NCI-H748 (cell line): ENCODE data around the gene BPI.
"Not testable (repeated sequence)": the region's sequence is repeated elsewhere in the genome, so short reads cannot be mapped to it uniquely, and the experiment has no call there.

Source experiments
- DNase-seq: peaks from one replicate; lab custom pipeline; 2025; ENCODE audit not compliant: unreplicated experiment; lab: John Stamatoyannopoulos, UW

Gene BPI

DNA sequence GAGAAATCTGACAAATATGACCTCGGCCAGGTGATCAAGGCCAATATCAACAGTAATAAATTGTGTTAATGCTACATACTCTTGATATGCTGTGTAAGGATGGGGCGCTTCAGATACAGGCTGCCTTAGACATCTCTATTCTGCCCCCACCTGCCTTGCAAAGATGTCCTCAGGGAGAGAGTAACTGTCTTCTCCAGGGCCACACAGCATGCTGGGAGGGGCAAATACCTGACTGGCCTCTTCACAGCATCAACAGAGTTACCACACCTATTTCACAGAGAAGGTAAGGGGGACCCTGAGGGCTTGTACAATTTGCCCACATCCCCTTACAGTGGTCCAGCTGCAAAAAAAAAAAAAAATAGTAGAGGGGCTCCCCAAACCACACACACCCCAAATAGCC lies 26.3 kb upstream of the BPI start:
- no peak for DNase-seq

DNA sequence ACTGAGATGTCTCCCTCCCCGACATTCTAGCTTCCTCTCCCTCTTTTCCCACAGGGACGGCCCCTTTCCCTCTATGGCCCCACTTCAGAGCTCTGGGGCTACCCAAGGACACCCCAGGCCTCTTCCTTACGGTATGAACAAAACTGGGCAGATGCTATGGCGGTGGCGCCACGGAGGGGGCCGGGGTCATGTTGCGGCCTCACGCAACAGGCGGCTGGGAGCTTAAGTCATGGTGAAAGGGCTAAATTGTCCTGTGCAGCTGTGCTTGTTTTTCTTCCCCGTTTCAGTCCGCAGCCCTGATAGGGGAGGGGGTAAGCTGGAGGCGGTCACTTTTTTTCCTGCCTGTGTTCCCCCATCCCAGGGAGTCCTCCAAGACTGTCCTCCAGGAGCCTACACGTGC lies 25.8 kb upstream of the BPI start:
- peak; percentile 6 for DNase-seq

GRCh38 chr20:38278763-38279162 lies 25.2 kb upstream of the BPI start:
- DNase-seq: no peak

- DNase-seq: not testable (repeated sequence)
Observed at GRCh38 chr20:38281176-38281915, 22.6 kb upstream of the BPI start.

DNA sequence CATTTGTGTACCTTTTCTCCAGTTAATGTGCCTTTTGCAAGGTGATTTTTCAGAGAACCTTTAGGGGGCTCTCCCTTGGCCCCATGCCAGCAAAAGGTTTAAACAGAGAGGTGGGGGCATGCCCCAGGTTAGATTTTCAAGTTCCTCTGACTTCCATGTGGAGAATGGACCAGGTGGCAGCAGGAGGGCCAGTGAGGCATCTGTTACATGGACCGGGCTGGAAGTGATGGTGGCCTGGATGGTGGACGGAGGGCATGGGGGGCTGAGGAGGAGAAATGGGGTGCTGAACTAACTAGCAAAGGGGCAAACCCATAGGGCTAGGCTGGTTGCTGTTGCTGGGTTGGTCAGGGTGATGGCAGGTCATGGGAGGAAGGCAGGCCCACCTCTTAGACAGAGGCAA lies 20.7 kb upstream of the BPI start:
- DNase-seq: no peak

DNA sequence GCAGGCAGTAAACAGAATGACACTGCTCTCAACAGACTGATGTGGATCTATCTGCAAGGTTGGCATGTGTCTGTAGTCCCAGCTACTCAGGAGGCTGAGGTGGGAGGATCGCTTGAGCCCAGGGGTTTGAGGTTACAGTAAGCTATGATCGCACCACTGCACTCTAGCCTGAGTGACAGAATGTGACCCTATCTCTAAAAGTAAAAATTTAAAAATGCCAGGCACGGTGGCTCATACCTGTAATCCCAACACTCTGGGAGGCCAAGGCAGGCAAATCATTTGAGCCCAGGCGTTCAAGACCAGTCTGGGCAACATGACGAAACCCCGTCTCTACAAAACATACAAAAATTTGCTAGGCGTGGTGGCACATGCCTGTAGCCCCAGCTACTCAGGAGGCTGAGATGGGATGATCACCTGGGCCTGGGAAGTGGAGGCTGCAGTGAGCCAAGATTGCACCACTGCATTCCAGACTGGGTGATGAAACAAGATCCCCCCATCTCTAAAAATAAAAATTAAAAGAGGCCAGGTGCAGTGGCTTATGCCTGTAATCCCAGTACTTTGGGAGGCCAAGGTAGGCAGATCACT lies 19.8 kb upstream of the BPI start:
- DNase-seq: not testable (repeated sequence)

DNA sequence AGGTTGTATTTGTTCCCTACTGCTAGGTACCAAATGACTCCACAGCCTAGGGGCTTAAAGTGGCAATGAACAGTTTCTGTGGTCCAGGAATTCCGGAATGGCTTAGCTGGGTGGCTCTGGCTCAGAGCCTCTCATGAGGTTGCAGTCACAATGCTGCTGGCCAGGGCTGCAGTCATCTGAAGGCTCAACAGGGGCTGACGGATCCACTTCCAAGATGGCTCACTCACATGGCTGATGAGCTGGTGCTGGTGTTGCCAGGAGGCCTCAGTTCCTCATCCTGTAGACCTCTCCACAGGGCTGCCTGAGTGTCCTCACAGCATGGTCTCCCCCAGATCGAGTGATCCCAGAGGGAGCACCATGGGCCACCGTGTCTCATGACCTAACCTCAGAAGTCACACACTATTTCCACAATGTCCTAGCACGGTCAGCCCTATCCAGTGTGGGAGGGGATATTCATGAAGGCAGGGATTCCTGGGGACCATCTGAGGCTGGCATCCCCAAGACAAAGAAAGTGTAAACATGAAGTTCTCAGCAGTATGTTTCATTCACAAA lies 19.0 kb upstream of the BPI start:
- DNase-seq: no peak

DNA sequence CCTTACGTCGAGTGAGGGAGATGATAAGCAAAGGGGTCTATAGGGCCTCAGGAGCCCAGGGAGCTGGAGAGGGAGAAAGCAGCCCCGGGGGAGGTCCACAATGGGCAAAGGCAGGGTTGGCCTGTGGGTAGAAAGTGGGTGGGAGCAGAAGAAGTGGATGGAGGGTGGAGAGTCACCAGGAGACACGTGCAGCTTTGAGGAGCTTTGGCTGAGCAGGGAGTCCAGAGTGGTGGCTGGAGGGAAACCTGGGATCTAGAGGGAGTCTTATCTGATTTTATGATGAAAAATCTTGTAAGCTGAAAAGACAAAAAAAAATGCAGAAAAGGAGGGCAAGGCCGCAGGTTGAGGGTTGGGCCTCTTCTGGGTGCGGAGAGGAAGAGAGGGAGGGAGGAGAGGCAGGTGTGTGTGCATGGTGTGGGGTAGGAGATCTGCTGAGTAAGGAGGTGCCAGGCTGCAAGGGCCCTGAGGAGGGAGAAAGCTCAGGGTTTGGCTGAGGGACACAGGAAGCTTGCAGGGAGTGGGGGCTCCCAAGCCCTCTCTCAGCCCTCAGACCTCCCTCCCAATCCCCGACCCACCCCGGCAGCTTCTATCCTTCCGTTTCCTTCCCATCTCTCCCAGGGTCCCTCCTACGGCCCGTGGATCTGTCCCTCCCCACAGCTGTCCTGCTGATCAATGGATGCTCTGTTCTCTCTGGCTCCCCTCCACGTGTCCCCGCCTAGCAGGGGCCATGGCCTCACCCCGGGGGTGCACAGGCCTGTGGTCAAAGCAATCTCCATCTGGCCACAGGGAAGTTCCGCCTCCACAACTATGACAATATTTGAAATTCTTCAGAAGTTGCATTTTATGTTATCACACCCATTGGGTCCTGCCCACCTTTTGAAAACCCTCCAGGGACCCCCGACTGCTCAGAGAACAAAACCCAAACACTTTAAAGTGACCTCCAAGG lies 17.1 kb upstream of the BPI start:
- DNase-seq: no peak

- peak; percentile 80 for DNase-seq
Observed at GRCh38 chr20:38290829-38291814, 12.8 kb upstream of the BPI start.

- no peak for DNase-seq
Observed at GRCh38 chr20:38291966-38292365, 12.0 kb upstream of the BPI start.

DNA sequence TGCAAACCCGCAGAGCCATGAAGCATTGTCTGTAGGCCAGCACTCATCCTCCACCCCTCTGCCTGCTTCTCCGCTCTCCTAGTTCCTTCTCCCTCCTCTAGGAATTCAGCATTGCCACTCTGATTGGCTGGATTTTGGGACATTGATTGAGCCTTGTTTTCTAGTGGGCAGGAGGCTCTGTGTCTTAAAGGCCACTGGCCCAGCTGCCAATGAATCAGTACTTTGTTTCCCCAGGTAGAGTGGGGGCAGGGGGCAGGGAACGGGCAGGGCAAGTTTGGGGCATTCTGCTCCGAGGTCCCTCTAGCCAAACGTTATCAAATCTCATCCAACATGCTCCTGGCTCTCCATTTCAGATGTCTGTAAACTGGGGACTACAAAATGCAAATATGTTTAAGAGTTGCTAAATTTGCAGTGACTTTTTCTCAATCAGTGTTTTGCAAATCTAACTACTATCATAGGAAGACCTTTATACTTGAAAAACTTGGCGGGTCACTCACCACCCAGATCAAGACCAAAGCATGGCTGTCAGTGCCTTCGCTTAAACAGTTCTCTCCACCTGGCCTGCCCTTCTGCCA lies 10.4 kb upstream of the BPI start:
- DNase-seq: no peak

DNA sequence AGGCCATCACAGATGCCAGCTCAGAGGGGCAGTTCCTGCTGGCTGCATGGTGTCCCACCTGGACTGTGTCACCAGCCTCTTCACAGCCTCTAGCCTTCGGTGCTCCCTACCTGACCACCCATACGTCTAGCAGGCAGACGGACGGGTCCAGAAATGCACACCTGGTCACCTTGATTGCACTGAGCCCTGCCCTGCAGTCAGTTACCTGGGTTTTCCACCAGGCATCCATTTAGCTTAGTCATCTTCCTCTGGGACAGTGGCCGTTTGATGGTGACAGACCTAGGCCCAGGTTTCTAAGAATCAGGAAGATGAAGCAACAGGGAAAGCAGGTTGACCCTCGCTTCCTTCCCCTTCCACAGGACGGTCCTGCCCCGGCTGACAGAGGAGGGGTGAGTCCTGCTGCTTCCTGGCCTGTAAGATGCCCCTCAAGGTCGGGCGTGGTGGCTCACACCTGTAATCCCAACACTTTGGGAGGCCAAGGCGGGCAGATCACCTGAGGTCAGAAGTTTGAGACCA lies 9.8 kb upstream of the BPI start:
- no peak for DNase-seq

DNA sequence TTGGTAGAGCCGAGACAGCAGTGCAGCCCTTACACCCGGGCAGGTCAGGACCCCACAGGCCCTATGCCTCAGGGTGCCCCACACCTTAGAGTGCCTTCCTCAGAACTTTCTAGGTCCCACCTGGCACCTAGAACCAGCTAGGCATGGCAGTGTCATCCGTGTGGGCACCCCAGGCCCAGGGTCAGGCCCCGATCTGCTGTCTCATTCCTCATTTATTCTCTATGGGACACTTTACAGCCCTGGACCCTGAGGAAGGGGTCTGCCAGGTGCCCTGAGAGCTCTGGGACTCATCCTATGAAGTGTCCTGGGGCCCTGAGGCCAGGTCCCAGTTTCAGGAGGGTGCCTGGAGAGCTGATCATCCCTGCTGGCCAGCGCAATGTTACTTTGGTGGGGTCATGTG lies 8.1 kb upstream of the BPI start:
- DNase-seq: no peak

- DNase-seq: no peak
Observed at GRCh38 chr20:38296433-38296832, 7.5 kb upstream of the BPI start.

DNA sequence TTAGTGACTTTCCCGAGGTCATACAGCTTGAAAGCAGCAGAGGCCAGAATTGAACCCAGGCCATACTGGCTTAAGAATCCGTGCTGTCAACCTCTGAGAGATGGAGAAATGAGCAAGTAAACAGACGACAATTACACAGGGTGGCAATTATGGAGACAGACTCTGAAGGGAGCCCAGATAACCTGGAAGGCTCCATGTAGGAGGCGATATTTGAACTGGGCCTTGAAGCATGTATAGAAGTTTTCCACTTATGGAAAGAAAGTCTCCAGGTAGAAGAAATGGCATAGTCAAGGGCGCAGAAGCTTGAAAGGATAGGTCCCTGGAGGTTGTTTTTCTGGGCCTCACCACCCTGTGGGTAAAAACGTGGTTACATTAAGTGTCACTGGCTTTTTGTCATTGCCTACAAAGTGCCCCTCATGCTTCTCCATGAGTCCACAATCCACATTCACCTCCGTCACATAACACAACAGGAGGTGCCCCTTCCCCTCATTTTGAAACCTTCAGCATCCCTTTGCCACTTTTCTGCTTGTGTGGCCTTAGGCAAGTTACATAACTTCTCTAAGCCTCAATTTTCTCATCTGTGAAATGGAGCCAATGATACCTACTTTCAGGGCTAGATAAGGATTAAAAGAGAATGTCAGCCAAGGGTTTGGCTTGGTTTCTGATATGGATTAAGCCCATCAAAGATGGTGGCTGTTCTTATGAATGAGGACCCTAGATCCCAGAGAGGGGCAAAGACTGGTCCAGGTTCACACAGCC lies 5.9 kb upstream of the BPI start:
- no peak for DNase-seq

GRCh38 chr20:38298768-38299288 lies 5.1 kb upstream of the BPI start:
- no peak for DNase-seq

- no peak for DNase-seq
Observed at GRCh38 chr20:38299963-38300362, 4.0 kb upstream of the BPI start.

DNA sequence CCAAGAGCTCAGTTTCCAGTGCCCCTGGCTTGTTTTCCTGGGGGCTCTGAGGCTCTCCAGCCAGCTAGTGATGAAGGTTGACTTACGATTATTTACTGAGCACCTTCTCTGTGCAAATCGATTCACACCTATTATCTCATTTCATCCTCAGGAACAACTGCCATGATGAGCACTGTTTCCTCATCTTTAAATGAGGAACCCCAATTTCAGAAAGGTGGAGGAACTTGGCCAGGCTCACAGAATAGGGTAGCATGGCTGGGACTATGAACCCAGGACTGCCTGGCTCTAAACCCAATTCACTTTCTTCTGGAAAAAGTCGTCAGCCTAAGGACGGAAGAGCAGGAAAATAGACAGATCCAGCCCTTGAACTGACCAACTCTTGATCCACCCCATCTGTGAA lies 3.5 kb upstream of the BPI start:
- DNase-seq: no peak

DNA sequence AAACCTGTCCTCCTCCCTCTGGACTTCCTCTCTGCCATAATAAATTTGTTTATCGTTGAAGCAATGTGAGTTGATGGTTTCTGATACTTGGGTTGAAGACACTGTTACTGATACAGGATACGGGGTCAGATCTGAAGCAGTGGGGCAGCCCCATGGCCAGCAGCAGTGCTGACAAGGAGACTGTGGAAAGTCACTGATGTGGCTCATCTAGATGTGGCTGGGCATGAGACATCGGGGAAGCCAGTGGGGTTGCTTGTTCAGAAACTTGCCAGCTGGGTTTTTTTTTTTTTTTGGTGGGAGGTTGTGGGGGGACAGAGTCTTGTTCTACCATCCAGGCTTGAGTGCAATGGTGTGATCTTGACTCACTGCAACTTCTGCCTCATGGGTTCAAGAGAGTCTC lies 2.6 kb upstream of the BPI start:
- no peak for DNase-seq
